Measurements from ENCODE around the gene PPP1R18. TPM values are rescaled to one million over a fixed set of nuclear protein-coding genes. Genes with fewer than 3 reads are reported as not detected.
A peak's percentile ranks its signal among the peaks of the same experiment; 100 is the strongest.

Gene PPP1R18
- total and polyA plus RNA-seq, 7 experiments from 2014 or later: 60.9 to 262 (median 92.8) TPM

GRCh38 chr6:30655743-30656094, 30.7 kb downstream of the PPP1R18 start:
- Mint-ChIP-seq H3K4me3 (no peak overlapping the region), H3K27ac (peak overlapping the region in 6 of 9 donors; percentile 28 to 86 (median 70)), H3K9me3 (no peaks in the 10 kb centered on the region), H3K27me3 (no peaks in the 10 kb centered on the region), H3K4me1 (peaks cover 0 to 5% (median 0%) of the 10 kb centered on the region in 7 donors), H3K36me3 (peaks cover 18 to 56% (median 41%) of the 10 kb centered on the region in 5 donors)
- H3K4me1 ChIP-seq (ENCODE audit: control insufficient read depth in 2 of 2, insufficient read depth in 2 of 2, low read length in 2 of 2): no peaks in the 10 kb centered on the region
- H3K36me3 ChIP-seq (ENCODE audit: control insufficient read depth in 2 of 3, insufficient read depth in 3 of 3, low read length in 3 of 3): peaks cover 16 to 93% (median 60%) of the 10 kb centered on the region in 3 experiments
- intact Hi-C loops (cut with micrococcal nuclease): no loop called here
- no peaks in the 10 kb centered on the region for H3K27me3 ChIP-seq (ENCODE audit: control insufficient read depth in 2 of 2, insufficient read depth in 2 of 2, low read length in 2 of 2)
- ChIA-PET CTCF (no interaction called here), POLR2A (interaction anchor here (0.6 to 1.6 kb wide), 4 partner anchors 10 to 67 kb away, joined by 3 to 6 read pairs (median 4); no protein-coding TSS in a partner anchor)
- no peak for ATAC-seq
- H3K4me3 ChIP-seq (ENCODE audit: low read length): no peak overlapping the region
- no peak overlapping the region for H3K27ac ChIP-seq (ENCODE audit: low read depth, low read length)
- H3K9me3 ChIP-seq (ENCODE audit: control insufficient read depth in 2 of 3, low read length in 3 of 3): no peaks in the 10 kb centered on the region
- DNase-seq: no peak

- intact Hi-C loops (cut with micrococcal nuclease): no loop called here
- Mint-ChIP-seq H3K4me3 (no peak overlapping the region), H3K9me3 (no peaks in the 10 kb centered on the region), H3K36me3 (peaks cover 18 to 53% (median 39%) of the 10 kb centered on the region in 5 donors), H3K4me1 (peaks cover 0 to 5% (median 0%) of the 10 kb centered on the region in 7 donors), H3K27ac (peak overlapping the region in 6 of 9 donors; percentile 28 to 86 (median 70)), H3K27me3 (no peaks in the 10 kb centered on the region)
- ChIA-PET POLR2A (interaction anchor here (0.6 to 1.6 kb wide), 4 partner anchors 9 to 117 kb away, joined by 3 to 6 read pairs (median 4); no protein-coding TSS in a partner anchor), CTCF (no interaction called here)
- Histone ChIP-seq H3K27me3 (ENCODE audit: control insufficient read depth in 2 of 2, insufficient read depth in 2 of 2, low read length in 2 of 2) (no peaks in the 10 kb centered on the region), H3K4me1 (ENCODE audit: control insufficient read depth in 2 of 2, insufficient read depth in 2 of 2, low read length in 2 of 2) (no peaks in the 10 kb centered on the region), H3K4me3 (ENCODE audit: low read length) (no peak overlapping the region), H3K27ac (ENCODE audit: low read depth, low read length) (no peak overlapping the region), H3K9me3 (ENCODE audit: control insufficient read depth in 2 of 3, low read length in 3 of 3) (no peaks in the 10 kb centered on the region), H3K36me3 (ENCODE audit: control insufficient read depth in 2 of 3, insufficient read depth in 3 of 3, low read length in 3 of 3) (peaks cover 16 to 89% (median 58%) of the 10 kb centered on the region in 3 experiments)
- ATAC-seq (no peak), DNase-seq (no peak)
These were observed 31.4 kb downstream of the PPP1R18 start for GRCh38 chr6:30654798-30655742.

- Mint-ChIP-seq H3K9me3 (no peaks in the 10 kb centered on the region), H3K4me3 (peak overlapping the region in 3 of 10 donors; percentile 21 to 59 (median 44)), H3K27ac (peak overlapping the region in 4 of 9 donors; percentile 16 to 78 (median 50)), H3K27me3 (no peaks in the 10 kb centered on the region), H3K36me3 (peaks cover 12 to 31% (median 17%) of the 10 kb centered on the region in 5 donors), H3K4me1 (peaks cover 7 to 21% (median 14%) of the 10 kb centered on the region in 7 donors)
- H3K27ac ChIP-seq (ENCODE audit: low read depth, low read length): peak overlapping the region; percentile 30
- H3K27me3 ChIP-seq (ENCODE audit: control insufficient read depth in 2 of 2, insufficient read depth in 2 of 2, low read length in 2 of 2): no peaks in the 10 kb centered on the region
- DNase-seq (no peak), ATAC-seq (no peak)
- peaks cover 11 to 14% of the 10 kb centered on the region in 2 donors for H3K4me1 ChIP-seq (ENCODE audit: control insufficient read depth in 2 of 2, insufficient read depth in 2 of 2, low read length in 2 of 2)
- H3K4me3 ChIP-seq (ENCODE audit: low read length): no peak overlapping the region
- peaks cover 10 to 60% (median 40%) of the 10 kb centered on the region in 3 experiments for H3K36me3 ChIP-seq (ENCODE audit: control insufficient read depth in 2 of 3, insufficient read depth in 3 of 3, low read length in 3 of 3)
- intact Hi-C loops (cut with micrococcal nuclease): no loop called here
- H3K9me3 ChIP-seq (ENCODE audit: control insufficient read depth in 2 of 3, low read length in 3 of 3): no peaks in the 10 kb centered on the region
- POLR2A ChIA-PET: interaction anchor here (0.7 to 2.8 kb wide), 7 partner anchors 10 to 60 kb away, joined by 3 to 12 read pairs (median 4); partner anchors contain the start of gene DHX16
- CTCF ChIA-PET: interaction anchor here (0.6 kb wide), 1 partner anchor 21 kb away, joined by 3 read pairs; no protein-coding TSS in a partner anchor
These were observed 35.3 kb downstream of the PPP1R18 start for GRCh38 chr6:30651143-30651542.

GRCh38 chr6:30647242-30648116, 39.0 kb downstream of the PPP1R18 start:
- Histone ChIP-seq H3K27ac (ENCODE audit: low read depth, low read length) (peak overlapping the region; percentile 91), H3K4me3 (ENCODE audit: low read length) (peak overlapping the region; percentile 93), H3K27me3 (ENCODE audit: control insufficient read depth in 2 of 2, insufficient read depth in 2 of 2, low read length in 2 of 2) (no peaks in the 10 kb centered on the region), H3K9me3 (ENCODE audit: control insufficient read depth in 2 of 3, low read length in 3 of 3) (no peaks in the 10 kb centered on the region), H3K4me1 (ENCODE audit: control insufficient read depth in 2 of 2, insufficient read depth in 2 of 2, low read length in 2 of 2) (peaks cover 11 to 17% of the 10 kb centered on the region in 2 donors), H3K36me3 (ENCODE audit: control insufficient read depth in 2 of 3, insufficient read depth in 3 of 3, low read length in 3 of 3) (peaks cover 0 to 35% (median 14%) of the 10 kb centered on the region in 3 experiments)
- Mint-ChIP-seq H3K36me3 (peaks cover 0 to 13% (median 10%) of the 10 kb centered on the region in 5 donors), H3K4me1 (peaks cover 24 to 37% (median 28%) of the 10 kb centered on the region in 7 donors), H3K4me3 (peak overlapping the region; percentile 82 to 93 (median 88)), H3K9me3 (no peaks in the 10 kb centered on the region), H3K27ac (peak overlapping the region; percentile 79 to 93 (median 91)), H3K27me3 (no peaks in the 10 kb centered on the region)
- POLR2A ChIA-PET: interaction anchor here (0.6 to 3.8 kb wide), 13 partner anchors 10 to 159 kb away, joined by 3 to 22 read pairs (median 3); partner anchors contain the start of genes DHX16, MDC1, MRPS18B and PPP1R10
- DNase-seq (peak in 7 of 9 donors; percentile 46 to 88 (median 68)), ATAC-seq (peak; percentile 79)
- CTCF ChIA-PET: interaction anchor here (0.6 to 1.0 kb wide), 2 partner anchors 18 to 58 kb away, joined by 3 read pairs; no protein-coding TSS in a partner anchor
- intact Hi-C loops (cut with micrococcal nuclease): loop anchor here (1.0 to 5.0 kb wide), 9 partner anchors 21 to 510 kb away; partner anchors contain the start of genes ABCF1 (in 2 of the 2), ATAT1 (in 2 of the 2), DHX16 (in 2 of the 2) and MDC1 (in 2 of the 2)

- DNase-seq (peak in 8 of 9 donors; percentile 77 to 94 (median 92)), ATAC-seq (peak; percentile 90)
- intact Hi-C loops (cut with micrococcal nuclease): loop anchor here (1.0 to 5.0 kb wide), 9 partner anchors 20 to 511 kb away; partner anchors contain the start of genes ABCF1 (in 2 of the 2), ATAT1 (in 2 of the 2), DHX16 (in 2 of the 2) and MDC1 (in 2 of the 2)
- H3K27me3 Mint-ChIP-seq: no peaks in the 10 kb centered on the region
- H3K4me1 Mint-ChIP-seq: peaks cover 24 to 38% (median 32%) of the 10 kb centered on the region in 7 donors
- Histone ChIP-seq H3K27me3 (ENCODE audit: control insufficient read depth in 2 of 2, insufficient read depth in 2 of 2, low read length in 2 of 2) (no peaks in the 10 kb centered on the region), H3K4me3 (ENCODE audit: low read length) (peak within 1 kb of the TSS; percentile 93), H3K36me3 (ENCODE audit: control insufficient read depth in 2 of 3, insufficient read depth in 3 of 3, low read length in 3 of 3) (peaks cover 0 to 26% (median 5%) of the 10 kb centered on the region in 3 experiments), H3K27ac (ENCODE audit: low read depth, low read length) (peak within 1 kb of the TSS; percentile 91), H3K9me3 (ENCODE audit: control insufficient read depth in 2 of 3, low read length in 3 of 3) (no peaks in the 10 kb centered on the region), H3K4me1 (ENCODE audit: control insufficient read depth in 2 of 2, insufficient read depth in 2 of 2, low read length in 2 of 2) (peaks cover 11 to 17% of the 10 kb centered on the region in 2 donors)
- CTCF ChIA-PET: no interaction called here
- peak within 1 kb of the TSS; percentile 82 to 93 (median 88) for H3K4me3 Mint-ChIP-seq
- peaks cover 0 to 8% (median 7%) of the 10 kb centered on the region in 5 donors for H3K36me3 Mint-ChIP-seq
- H3K9me3 Mint-ChIP-seq: no peaks in the 10 kb centered on the region
- POLR2A ChIA-PET: interaction anchor here (0.6 to 3.8 kb wide), 8 partner anchors 9 to 104 kb away, joined by 3 to 22 read pairs (median 4); partner anchors contain the start of genes MRPS18B and PPP1R10
- peak within 1 kb of the TSS; percentile 79 to 93 (median 91) for H3K27ac Mint-ChIP-seq
These were observed 39.8 kb downstream of the PPP1R18 start, which contains the start of gene C6orf136 for GRCh38 chr6:30646450-30647241. C6orf136 (plus strand) TSS chr6:30647133; CDS start chr6:30647232, 99 bp downstream.
